ENCODE results near the gene CASKIN1. TPM values are rescaled to one million over a fixed set of nuclear protein-coding genes. Genes with fewer than 3 reads are reported as not detected.
A peak's percentile ranks its signal among the peaks of the same experiment; 100 is the strongest.

The CASKIN1 gene
- polyA plus RNA-seq, 1 donor (not counting 4 experiments of a cell fraction or from before 2014, with no cell fraction given): 0.04 TPM

DNA sequence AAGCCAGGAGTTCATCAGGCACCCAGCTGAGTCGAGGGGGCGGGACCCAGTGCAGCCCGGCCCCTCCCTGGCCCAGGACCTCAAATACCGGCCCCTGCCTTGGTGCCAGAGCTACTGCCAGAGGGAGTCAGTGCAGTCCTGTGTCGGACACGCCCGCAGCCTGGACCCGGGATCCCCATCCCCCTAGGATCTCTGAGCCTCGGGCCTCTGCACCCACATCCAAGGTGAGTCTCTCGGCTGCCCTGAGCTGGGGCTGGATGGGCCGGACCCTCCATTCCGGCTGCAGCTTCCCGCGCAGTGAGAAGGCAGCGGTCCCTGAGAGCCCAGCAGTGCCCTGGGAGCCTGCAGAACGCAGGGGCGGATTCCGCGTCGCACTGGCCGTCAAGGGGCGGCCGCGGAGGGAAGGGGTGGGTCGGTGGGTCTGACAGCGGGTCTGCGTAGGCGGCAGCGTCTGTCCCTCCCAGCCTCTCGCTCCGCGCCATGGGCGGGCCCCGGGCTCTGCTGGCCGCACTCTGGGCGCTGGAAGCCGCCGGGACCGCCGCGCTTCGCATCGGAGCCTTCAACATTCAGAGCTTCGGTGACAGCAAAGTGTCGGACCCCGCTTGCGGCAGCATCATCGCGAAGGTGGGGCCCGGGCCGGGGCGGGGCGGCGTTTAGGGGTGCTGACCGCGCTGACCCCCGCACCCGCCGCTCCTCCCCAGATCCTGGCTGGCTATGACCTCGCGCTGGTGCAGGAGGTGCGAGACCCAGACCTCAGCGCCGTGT is 40.1 kb upstream of the CASKIN1 start, which contains the start of gene DNASE1L2:
DNASE1L2 (plus strand) TSS at position 108 of the 765 bp plus-strand sequence; CDS start at position 481, 373 bp downstream.
- Histone ChIP-seq H3K9ac (ENCODE audit: control insufficient read depth, extremely low read depth, insufficient read depth, low read length) (no peak within 1 kb of the TSS), H3K4me1 (ENCODE audit: control insufficient read depth, extremely low read depth, insufficient read depth, low read length) (peaks cover under 1% of the 10 kb centered on the region), H2AFZ (ENCODE audit: control insufficient read depth, low read length) (no peak within 1 kb of the TSS), H3K36me3 (ENCODE audit: control insufficient read depth in 2 of 2, extremely low read depth in 1 of 2, insufficient read depth in 2 of 2, low read length in 2 of 2) (peaks cover 21 to 32% of the 10 kb centered on the region in 2 experiments), H3K27ac (ENCODE audit: control insufficient read depth, insufficient read depth, low read length) (no peak within 1 kb of the TSS), H3K79me2 (ENCODE audit: control insufficient read depth, insufficient read depth, low read length) (no peaks in the 10 kb centered on the region), H3K27me3 (ENCODE audit: control insufficient read depth, extremely low read depth, insufficient read depth, low read length) (peaks cover 32% of the 10 kb centered on the region), H4K20me1 (ENCODE audit: control insufficient read depth, extremely low read depth, insufficient read depth, low read length) (peaks cover 10% of the 10 kb centered on the region), H3K4me2 (ENCODE audit: control insufficient read depth, extremely low read depth, insufficient read depth, low read depth, low read length) (peak within 1 kb of the TSS; percentile 16), H3K9me1 (ENCODE audit: control insufficient read depth, extremely low read depth, insufficient read depth, low read length) (no peaks in the 10 kb centered on the region), H3K9me3 (ENCODE audit: control insufficient read depth, low read depth, low read length) (no peaks in the 10 kb centered on the region), H3K4me3 (ENCODE audit: control insufficient read depth in 2 of 3, extremely low read depth in 1 of 3, insufficient read depth in 2 of 3, low read depth in 1 of 3, low read length in 3 of 3) (peak within 1 kb of the TSS in 1 of 3 experiments; percentile 34)
- no peak for DNase-seq (ENCODE audit: low read depth, low spot score)
- peak; percentile 98 for TF ChIP-seq EZH2 (IDR thresholded peaks at IDR 0.05; ENCODE audit: low read length)
- TF ChIP-seq, protein P1, sequence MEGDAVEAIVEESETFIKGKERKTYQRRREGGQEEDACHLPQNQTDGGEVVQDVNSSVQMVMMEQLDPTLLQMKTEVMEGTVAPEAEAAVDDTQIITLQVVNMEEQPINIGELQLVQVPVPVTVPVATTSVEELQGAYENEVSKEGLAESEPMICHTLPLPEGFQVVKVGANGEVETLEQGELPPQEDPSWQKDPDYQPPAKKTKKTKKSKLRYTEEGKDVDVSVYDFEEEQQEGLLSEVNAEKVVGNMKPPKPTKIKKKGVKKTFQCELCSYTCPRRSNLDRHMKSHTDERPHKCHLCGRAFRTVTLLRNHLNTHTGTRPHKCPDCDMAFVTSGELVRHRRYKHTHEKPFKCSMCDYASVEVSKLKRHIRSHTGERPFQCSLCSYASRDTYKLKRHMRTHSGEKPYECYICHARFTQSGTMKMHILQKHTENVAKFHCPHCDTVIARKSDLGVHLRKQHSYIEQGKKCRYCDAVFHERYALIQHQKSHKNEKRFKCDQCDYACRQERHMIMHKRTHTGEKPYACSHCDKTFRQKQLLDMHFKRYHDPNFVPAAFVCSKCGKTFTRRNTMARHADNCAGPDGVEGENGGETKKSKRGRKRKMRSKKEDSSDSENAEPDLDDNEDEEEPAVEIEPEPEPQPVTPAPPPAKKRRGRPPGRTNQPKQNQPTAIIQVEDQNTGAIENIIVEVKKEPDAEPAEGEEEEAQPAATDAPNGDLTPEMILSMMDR (optimal IDR thresholded peaks at IDR 0.05 in 1 of 3, IDR thresholded peaks at IDR 0.05 in 1 of 3, conservative IDR thresholded peaks at IDR 0.05 in 1 of 3; ENCODE audit: extremely low read depth in 1 of 3, insufficient read depth in 2 of 3, low read length in 3 of 3): peak in 1 of 3 experiments; percentile 10
- FAIRE-seq: no peak
- dilution Hi-C loops (cut with MboI; ENCODE audit: extremely low pct_ligation_motif_present, low sequenced_read_pairs): no loop called here

DNA sequence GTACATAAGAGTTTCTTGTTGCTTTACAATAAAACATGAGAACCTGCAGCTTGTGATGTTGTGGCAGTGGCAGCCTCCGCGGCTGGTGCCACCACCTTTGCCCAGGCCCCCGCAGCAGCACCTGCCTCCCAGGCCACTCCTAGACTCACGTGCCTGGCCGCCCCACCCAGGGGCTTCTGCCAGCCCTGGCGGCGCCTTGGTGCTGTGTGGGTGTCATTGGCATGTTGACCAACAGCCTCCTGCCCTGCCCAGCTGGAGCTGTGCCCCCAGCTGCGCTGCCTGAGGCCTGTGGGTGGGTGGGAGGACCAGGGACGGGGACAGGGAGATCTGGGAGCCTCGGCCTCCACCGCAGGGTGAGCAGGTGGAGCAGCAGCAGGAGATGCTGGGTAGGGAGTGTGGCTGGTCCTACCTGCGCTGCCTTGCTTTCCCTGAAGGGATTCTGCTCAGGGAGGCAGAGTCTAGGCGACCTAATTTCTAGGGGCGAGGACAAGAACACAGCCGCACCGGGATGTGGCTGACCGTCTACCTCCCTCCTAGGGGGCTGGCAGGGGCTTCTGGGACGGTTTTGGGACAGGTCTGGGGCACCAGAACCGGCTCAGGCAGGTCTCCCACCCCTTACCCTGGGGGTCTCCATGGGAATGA is 39.4 kb upstream of the CASKIN1 start:
- peaks cover 3% of the 10 kb centered on the region for H3K9me1 ChIP-seq (ENCODE audit: control insufficient read depth, extremely low read depth, insufficient read depth, low read length)
- no peak overlapping the region for H3K4me2 ChIP-seq (ENCODE audit: control insufficient read depth, extremely low read depth, insufficient read depth, low read depth, low read length)
- peaks cover 8% of the 10 kb centered on the region for H3K4me1 ChIP-seq (ENCODE audit: control insufficient read depth, extremely low read depth, insufficient read depth, low read length)
- peaks cover 32% of the 10 kb centered on the region for H3K27me3 ChIP-seq (ENCODE audit: control insufficient read depth, extremely low read depth, insufficient read depth, low read length)
- no peak overlapping the region for H2AFZ ChIP-seq (ENCODE audit: control insufficient read depth, low read length)
- peaks cover 10% of the 10 kb centered on the region for H4K20me1 ChIP-seq (ENCODE audit: control insufficient read depth, extremely low read depth, insufficient read depth, low read length)
- no peak overlapping the region for H3K4me3 ChIP-seq (ENCODE audit: control insufficient read depth in 2 of 3, extremely low read depth in 1 of 3, insufficient read depth in 2 of 3, low read depth in 1 of 3, low read length in 3 of 3)
- H3K27ac ChIP-seq (ENCODE audit: control insufficient read depth, insufficient read depth, low read length): no peak overlapping the region
- no peaks in the 10 kb centered on the region for H3K79me2 ChIP-seq (ENCODE audit: control insufficient read depth, insufficient read depth, low read length)
- DNase-seq (ENCODE audit: low read depth, low spot score) (no peak), FAIRE-seq (no peak)
- dilution Hi-C loops (cut with MboI; ENCODE audit: extremely low pct_ligation_motif_present, low sequenced_read_pairs): no loop called here
- no peak overlapping the region for H3K9ac ChIP-seq (ENCODE audit: control insufficient read depth, extremely low read depth, insufficient read depth, low read length)
- no peaks in the 10 kb centered on the region for H3K9me3 ChIP-seq (ENCODE audit: control insufficient read depth, low read depth, low read length)
- no peak for TF ChIP-seq EZH2 (IDR thresholded peaks at IDR 0.05; ENCODE audit: low read length)
- TF ChIP-seq, protein P1 (optimal IDR thresholded peaks at IDR 0.05 in 1 of 3, IDR thresholded peaks at IDR 0.05 in 1 of 3, conservative IDR thresholded peaks at IDR 0.05 in 1 of 3; ENCODE audit: extremely low read depth in 1 of 3, insufficient read depth in 2 of 3, low read length in 3 of 3): no peak
- peaks cover 21 to 35% of the 10 kb centered on the region in 2 experiments for H3K36me3 ChIP-seq (ENCODE audit: control insufficient read depth in 2 of 2, extremely low read depth in 1 of 2, insufficient read depth in 2 of 2, low read length in 2 of 2)

Data from keratinocyte (primary cell).